ENCODE measurements around the gene WNT16. TPM values are rescaled to one million over a fixed set of nuclear protein-coding genes. Genes with fewer than 3 reads are reported as not detected.

Gene WNT16
- total RNA-seq, 1 donor from 2014 or later: not detected

DNA sequence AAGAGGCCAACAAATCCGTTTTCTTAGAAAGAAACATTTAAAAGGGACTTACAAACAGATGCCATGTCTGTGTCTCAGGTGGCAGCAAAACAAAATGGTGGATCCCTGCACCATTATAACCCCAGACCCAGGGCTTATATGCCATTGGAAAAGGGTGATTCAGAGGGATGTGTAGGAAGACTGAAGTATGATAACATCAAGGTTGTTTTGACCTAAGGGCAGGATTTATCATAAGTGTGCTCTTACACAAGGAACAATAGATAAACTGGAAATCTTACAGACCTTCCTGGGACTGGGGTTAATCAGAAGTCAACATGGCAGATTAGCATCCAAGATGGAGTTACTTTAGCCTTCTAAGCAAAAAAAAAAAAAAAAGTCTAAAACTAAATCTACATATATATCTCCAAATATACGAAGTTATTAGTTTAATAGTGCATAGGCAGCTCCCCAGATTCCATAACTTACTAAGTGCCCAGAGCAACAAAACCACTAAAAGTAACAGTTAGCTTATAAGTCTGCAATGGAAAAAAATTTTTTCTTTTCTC lies 34.3 kb upstream of the WNT16 start:
- no peaks in the 10 kb centered on the region for H3K36me3 ChIP-seq
- H3K4me3 ChIP-seq: no peak overlapping the region
- no peak overlapping the region for H3K27ac ChIP-seq
- H3K4me1 ChIP-seq: no peaks in the 10 kb centered on the region
- TF ChIP-seq, protein P1, sequence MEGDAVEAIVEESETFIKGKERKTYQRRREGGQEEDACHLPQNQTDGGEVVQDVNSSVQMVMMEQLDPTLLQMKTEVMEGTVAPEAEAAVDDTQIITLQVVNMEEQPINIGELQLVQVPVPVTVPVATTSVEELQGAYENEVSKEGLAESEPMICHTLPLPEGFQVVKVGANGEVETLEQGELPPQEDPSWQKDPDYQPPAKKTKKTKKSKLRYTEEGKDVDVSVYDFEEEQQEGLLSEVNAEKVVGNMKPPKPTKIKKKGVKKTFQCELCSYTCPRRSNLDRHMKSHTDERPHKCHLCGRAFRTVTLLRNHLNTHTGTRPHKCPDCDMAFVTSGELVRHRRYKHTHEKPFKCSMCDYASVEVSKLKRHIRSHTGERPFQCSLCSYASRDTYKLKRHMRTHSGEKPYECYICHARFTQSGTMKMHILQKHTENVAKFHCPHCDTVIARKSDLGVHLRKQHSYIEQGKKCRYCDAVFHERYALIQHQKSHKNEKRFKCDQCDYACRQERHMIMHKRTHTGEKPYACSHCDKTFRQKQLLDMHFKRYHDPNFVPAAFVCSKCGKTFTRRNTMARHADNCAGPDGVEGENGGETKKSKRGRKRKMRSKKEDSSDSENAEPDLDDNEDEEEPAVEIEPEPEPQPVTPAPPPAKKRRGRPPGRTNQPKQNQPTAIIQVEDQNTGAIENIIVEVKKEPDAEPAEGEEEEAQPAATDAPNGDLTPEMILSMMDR (IDR thresholded peaks at IDR 0.05): no peak
- intact Hi-C loops (cut with DNase I): no loop called here
- no peaks in the 10 kb centered on the region for H3K27me3 ChIP-seq (ENCODE audit: low read depth)
- DNase-seq (no peak), ATAC-seq (no peak)
- H3K9me3 ChIP-seq: no peaks in the 10 kb centered on the region

DNA sequence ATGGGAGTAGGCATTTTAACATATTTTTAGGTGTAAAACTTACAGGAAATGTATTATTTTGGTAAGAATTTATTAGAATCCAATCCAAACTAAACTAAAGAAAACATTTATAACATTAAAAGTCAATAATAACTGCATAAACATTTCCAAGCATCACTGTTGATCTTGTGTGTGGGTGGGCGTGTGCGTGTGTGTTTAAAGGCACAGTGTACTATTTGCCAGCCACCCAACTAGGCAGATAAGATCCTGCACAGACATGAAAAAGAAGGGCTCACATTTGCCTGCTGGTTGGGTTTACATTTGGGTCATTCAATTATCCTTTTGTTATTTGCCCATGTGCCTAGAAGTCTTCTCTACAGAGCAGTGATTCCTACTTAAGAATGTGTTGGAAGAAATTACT lies 31.0 kb upstream of the WNT16 start:
- no peaks in the 10 kb centered on the region for H3K9me3 ChIP-seq
- DNase-seq (no peak), ATAC-seq (no peak)
- H3K27me3 ChIP-seq (ENCODE audit: low read depth): no peaks in the 10 kb centered on the region
- intact Hi-C loops (cut with DNase I): no loop called here
- no peaks in the 10 kb centered on the region for H3K36me3 ChIP-seq
- H3K4me3 ChIP-seq: no peak overlapping the region
- no peaks in the 10 kb centered on the region for H3K4me1 ChIP-seq
- TF ChIP-seq, protein P1 (IDR thresholded peaks at IDR 0.05): no peak
- no peak overlapping the region for H3K27ac ChIP-seq

DNA sequence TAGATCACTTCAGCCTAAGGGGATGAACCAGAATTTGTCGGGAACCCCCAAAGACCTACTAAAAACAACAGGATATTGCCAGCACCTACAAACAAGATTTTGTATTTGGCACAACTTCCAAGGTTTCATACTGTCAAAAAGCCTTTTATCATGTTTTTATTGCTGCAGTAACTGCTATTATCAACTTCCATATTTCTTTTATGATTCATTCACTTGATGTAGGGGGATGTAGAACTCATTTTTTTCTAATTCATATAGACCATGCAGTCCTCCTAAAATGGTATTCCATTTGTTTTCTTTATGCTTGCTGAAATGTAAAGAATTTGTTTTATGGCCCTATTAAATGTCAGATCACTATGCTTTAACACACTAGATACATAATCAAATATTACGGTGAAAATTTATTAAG lies 30.0 kb upstream of the WNT16 start:
- Histone ChIP-seq H3K4me1 (no peaks in the 10 kb centered on the region), H3K36me3 (no peaks in the 10 kb centered on the region), H3K27ac (no peak overlapping the region), H3K27me3 (ENCODE audit: low read depth) (no peaks in the 10 kb centered on the region), H3K4me3 (no peak overlapping the region), H3K9me3 (no peaks in the 10 kb centered on the region)
- ATAC-seq (no peak), DNase-seq (no peak)
- TF ChIP-seq, protein P1 (IDR thresholded peaks at IDR 0.05): no peak
- intact Hi-C loops (cut with DNase I): no loop called here

DNA sequence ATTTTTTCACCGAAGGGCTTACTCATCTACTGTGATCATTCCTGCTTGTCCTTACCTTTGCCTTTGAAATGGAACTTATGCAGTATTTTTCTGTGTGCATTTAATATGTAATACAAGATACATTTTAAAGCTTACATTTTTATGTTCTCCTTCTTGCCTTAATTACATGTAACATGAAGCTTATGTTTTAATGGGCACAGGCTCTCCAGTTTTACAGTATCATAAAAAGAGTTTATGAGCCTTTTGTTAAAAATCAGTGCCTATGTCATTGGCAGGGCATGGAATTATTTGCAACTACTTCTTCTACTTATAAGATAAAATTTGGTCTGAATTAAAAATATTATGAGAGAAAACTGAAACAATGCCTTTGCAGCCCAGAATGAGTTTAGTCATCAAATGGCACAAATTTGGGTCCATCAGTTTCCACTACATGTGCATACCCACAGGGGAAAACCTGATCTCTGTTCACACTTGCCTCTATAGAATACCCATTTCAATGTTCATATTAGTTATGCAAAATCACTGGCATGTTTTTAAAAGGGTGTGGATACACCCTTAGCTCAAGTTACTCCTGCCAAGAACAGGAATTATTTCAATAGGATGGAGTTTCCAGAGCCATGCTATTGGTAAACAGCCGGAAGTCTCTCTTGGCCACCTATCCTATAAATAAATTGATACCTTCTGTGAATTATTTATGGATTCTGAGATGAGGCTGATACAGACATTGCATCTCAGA lies 27.9 kb upstream of the WNT16 start:
- no peaks in the 10 kb centered on the region for H3K9me3 ChIP-seq
- no peak overlapping the region for H3K27ac ChIP-seq
- intact Hi-C loops (cut with DNase I): no loop called here
- TF ChIP-seq, protein P1 (IDR thresholded peaks at IDR 0.05): no peak
- no peak overlapping the region for H3K4me3 ChIP-seq
- H3K36me3 ChIP-seq: no peaks in the 10 kb centered on the region
- H3K4me1 ChIP-seq: no peaks in the 10 kb centered on the region
- DNase-seq (no peak), ATAC-seq (no peak)
- no peaks in the 10 kb centered on the region for H3K27me3 ChIP-seq (ENCODE audit: low read depth)

DNA sequence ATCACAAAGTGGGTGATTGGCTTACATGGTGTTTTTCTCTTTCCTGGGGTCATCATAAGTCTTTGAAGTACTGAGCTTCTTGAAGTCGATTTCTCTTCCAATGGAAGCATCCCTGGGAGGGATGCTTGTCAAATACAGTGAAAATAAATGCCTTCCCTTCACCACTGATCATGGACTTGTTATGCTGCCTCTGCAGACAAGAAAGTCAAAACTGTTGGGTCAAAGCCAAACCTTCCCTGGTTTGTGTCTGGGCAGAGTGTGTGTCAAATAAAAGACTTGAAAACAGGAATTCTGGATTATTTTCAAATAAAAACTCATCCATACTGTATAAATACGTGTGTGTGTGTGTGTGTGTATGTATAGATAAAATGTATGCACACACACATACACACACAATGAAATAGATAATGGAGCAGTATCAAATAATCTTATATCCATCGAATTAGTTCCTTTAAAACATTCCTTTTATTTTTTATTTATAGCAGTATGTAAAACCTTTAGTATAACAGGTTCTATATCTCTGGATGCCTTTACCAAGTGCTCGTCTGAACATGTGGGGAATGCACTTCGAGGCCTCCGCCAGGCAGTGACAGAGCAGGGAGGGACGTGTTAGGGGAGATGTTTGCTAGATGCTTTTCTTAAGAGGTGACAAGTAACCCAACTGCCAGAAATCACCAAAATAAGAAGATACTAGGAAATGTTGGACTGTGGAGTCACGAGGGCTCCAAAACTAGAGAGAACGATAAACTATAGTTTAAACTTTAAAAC lies 27.2 kb upstream of the WNT16 start:
- no peak overlapping the region for H3K4me3 ChIP-seq
- no peak for ATAC-seq
- H3K36me3 ChIP-seq: no peaks in the 10 kb centered on the region
- H3K27ac ChIP-seq: no peak overlapping the region
- TF ChIP-seq, protein P1 (IDR thresholded peaks at IDR 0.05): no peak
- H3K9me3 ChIP-seq: no peaks in the 10 kb centered on the region
- intact Hi-C loops (cut with DNase I): no loop called here
- H3K27me3 ChIP-seq (ENCODE audit: low read depth): no peaks in the 10 kb centered on the region
- H3K4me1 ChIP-seq: no peaks in the 10 kb centered on the region
- DNase-seq: no peak
